ENCODE data around the gene SDK1. TPM values are rescaled to one million over a fixed set of nuclear protein-coding genes. Genes with fewer than 3 reads are reported as not detected.

Gene SDK1
- total RNA-seq, 4 donors from 2014 or later: 7.5 to 35.0 (median 10.2) TPM

- TF ChIP-seq, protein P1, sequence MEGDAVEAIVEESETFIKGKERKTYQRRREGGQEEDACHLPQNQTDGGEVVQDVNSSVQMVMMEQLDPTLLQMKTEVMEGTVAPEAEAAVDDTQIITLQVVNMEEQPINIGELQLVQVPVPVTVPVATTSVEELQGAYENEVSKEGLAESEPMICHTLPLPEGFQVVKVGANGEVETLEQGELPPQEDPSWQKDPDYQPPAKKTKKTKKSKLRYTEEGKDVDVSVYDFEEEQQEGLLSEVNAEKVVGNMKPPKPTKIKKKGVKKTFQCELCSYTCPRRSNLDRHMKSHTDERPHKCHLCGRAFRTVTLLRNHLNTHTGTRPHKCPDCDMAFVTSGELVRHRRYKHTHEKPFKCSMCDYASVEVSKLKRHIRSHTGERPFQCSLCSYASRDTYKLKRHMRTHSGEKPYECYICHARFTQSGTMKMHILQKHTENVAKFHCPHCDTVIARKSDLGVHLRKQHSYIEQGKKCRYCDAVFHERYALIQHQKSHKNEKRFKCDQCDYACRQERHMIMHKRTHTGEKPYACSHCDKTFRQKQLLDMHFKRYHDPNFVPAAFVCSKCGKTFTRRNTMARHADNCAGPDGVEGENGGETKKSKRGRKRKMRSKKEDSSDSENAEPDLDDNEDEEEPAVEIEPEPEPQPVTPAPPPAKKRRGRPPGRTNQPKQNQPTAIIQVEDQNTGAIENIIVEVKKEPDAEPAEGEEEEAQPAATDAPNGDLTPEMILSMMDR (IDR thresholded peaks at IDR 0.05; ENCODE audit: low read depth): no peak
Measured at GRCh38 chr7:4179688-4180380, 878.8 kb downstream of the SDK1 start.

DNA sequence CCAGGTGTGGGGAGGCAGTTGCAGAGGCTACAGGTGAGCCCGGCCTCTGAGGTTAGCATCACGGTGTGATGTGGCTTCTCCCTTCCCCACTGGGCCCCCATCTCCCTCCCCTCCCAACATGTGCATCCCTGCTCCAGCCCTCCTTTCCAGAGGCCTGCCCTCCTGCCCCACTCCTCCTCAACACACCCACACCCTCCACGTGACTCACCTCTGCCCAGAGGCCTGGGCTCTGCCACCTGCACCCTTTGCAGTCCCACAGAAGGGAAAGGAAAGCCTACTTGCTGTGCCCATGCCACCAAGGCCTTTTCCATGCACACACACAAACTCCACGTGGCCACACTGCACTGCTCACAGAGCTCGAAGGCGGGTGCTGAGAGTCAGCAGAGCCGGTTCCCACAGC is 880.4 kb downstream of the SDK1 start:
- TF ChIP-seq, protein P1 (IDR thresholded peaks at IDR 0.05; ENCODE audit: low read depth): no peak

DNA sequence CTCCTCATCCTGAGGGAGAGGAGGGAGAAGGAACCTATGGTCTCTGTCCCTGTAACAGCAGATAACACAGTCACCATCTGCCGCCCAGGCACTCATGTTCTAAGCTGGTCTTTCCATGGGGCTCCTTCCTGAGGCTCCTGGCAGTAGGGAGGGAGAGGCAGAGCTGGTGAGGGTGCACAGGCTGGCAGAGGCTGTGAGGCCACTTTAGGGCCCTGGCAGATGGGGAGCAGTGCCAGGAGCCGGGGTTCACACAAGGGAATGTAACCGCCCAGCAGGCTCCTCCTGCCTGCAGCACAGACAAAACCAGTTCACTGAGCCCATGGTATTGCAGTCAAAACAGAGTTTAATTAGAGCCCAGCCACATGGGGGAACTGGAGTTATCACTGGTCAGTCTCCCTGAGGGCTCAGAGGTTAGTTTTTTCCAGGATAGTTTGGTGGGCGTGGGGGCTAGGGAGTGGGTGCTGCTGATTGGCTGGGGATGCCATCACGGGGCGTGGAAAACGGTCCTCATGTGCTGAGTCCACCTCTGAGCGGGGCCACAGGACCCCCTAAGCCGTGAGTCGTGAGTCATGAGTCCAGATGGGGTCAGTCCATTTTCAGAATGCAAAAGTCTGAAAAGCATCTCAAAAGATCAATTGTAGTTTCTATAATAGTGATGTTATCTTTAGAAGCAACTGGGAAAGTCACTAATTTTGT is 881.7 kb downstream of the SDK1 start:
- TF ChIP-seq, protein P1 (IDR thresholded peaks at IDR 0.05; ENCODE audit: low read depth): no peak

DNA sequence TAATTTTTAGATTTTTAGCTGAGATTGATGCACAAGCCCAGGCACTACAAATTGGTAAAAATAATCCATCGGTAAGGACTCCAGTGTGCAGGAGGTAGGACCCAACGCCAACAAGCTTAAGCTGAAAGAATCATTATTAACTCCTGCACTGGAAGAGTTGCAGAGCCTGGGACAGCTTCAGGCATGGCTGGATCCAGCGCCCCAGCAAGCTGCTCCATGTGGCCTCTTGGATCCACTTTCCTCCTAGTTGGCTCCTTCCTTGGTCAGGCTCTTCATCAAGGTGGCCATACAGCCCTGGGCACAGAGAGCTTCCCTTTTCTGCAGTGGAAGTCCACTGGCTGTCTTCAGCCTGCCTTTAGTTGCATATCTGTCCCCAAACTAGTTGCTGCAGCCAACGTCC is 883.6 kb downstream of the SDK1 start:
- TF ChIP-seq, protein P1 (IDR thresholded peaks at IDR 0.05; ENCODE audit: low read depth): no peak

DNA sequence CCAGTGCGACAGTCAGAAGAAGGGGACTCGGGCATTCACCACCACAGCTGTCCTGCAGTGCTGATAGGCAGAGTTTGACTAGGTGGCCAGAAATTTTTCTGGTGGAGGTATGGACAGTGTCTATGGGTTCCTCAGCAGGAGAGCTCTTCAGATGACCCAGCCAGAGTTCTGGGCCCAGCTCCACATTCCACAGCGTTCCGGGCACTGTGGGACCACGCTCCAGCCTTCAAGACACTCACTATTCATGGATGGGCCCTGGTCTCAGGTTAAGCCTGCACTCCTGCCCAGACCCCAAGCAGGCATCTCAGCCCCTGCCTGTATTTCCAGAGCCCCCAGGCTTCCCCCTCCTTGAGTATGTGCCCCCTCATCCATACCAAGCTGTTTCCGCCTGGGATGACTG is 884.1 kb downstream of the SDK1 start:
- TF ChIP-seq, protein P1 (IDR thresholded peaks at IDR 0.05; ENCODE audit: low read depth): no peak

DNA sequence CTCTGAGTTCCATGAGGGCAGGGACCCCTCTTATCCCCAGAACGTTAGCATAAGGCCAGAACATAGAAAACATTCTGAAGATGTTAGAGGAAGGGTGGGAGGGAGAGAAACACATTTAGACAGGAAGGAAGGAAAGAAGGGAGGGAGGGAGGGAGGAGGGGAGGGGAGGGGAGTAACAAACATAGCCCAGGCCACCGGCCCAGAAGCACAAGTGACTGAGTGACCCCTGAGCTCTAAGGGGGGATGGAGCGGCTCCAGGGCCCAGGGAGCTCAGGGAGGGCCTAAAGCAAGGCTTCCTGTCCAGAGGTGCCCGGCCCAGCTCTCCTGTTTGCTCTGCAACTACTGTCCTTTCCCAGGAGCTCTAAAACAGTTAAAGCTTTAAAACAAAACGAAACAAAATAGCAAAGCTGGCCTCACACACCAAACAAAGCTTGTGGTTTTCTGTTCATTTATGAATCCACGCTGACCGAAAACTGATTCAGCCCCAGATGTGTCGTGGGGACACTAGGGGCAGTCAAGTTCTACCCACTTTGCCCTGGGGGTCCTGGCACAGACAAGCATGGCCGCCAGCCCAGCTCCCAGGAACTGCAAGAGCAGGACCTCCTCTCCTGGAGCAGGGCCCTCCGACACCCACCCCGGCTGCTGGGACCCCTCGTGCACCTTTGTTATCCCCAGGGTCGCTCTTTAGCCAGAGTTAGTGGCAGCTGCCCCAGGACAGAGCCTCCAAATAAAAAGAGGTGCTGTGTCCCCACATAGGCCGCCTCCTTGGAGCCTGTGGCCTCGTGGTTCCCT is 884.9 kb downstream of the SDK1 start:
- TF ChIP-seq, protein P1 (IDR thresholded peaks at IDR 0.05; ENCODE audit: low read depth): no peak

- TF ChIP-seq, protein P1 (IDR thresholded peaks at IDR 0.05; ENCODE audit: low read depth): no peak
Measured at GRCh38 chr7:4186513-4186780, 885.4 kb downstream of the SDK1 start.
